PC-3 (cell line): ENCODE data around the gene JAZF1. TPM values are rescaled to one million over a fixed set of nuclear protein-coding genes. Genes with fewer than 3 reads are reported as not detected.
A peak's percentile ranks its signal among the peaks of the same experiment; 100 is the strongest.

Experiments
- ATAC-seq: fragments of 200-7000 bp; cut with Tn5 transposase; 2 replicates; pipeline ENCODE4 v1.9.1; 2020; ENCODE audit warnings: mild to moderate bottlenecking, moderate library complexity
- BruUV-seq: library from RNA; stranded (reverse); fragments of 400-500 nt; replicated peaks from 2 replicates; lab custom pipeline; 2021; lab: Mats Ljungman, UMichigan
- CTCF ChIA-PET: fragments of 300-600 bp; sonication (Branson Sonifier 250); formaldehyde crosslinking; loops from one replicate; lab custom pipeline; 2022; ENCODE audit warnings: antibody characterized with exemption; lab: Charles Lee
- POLR2A ChIA-PET: fragments of 300-600 bp; sonication (Branson Sonifier 250); formaldehyde crosslinking; loops from one replicate; lab custom pipeline; 2022; ENCODE audit warnings: antibody characterized with exemption; ENCODE audit not compliant: unreplicated experiment; lab: Charles Lee
- DNase-seq: peaks from one replicate; pipeline ENCODE4 v3.0.0-alpha.2; 2015
- H2AFZ ChIP-seq: fragments of 300-600 bp; sonication (generic); 2 replicates; pipeline ENCODE4 v1.6.0; 2016; ENCODE audit warnings: antibody characterized with exemption, low read length
- H3F3A ChIP-seq: fragments of 300-600 bp; sonication (generic); one replicate; pipeline ENCODE4 v1.6.0; 2017; ENCODE audit warnings: antibody characterized with exemption, low read length, control low read depth, mild to moderate bottlenecking; ENCODE audit not compliant: unreplicated experiment
- H3K27ac ChIP-seq: fragments of 300-600 bp; sonication (generic); 2 replicates; pipeline ENCODE4 v1.5.1; 2016; ENCODE audit warnings: mild to moderate bottlenecking, low read length
- H3K27me3 ChIP-seq: fragments of 300-600 bp; sonication (generic); 2 replicates; pipeline ENCODE4 v1.6.1; 2016; ENCODE audit warnings: low read length, mixed read lengths
- H3K36me3 ChIP-seq: fragments of 300-600 bp; sonication (generic); 2 replicates; pipeline ENCODE4 v1.6.1; 2016; ENCODE audit warnings: low read depth, mixed run types, low read length, mixed read lengths
- H3K4me1 ChIP-seq: fragments of 300-600 bp; sonication (generic); 2 replicates; pipeline ENCODE4 v1.5.1; 2016; ENCODE audit warnings: low read length; ENCODE audit not compliant: insufficient read depth
- H3K4me2 ChIP-seq: fragments of 300-600 bp; sonication (generic); 2 replicates; pipeline ENCODE4 v1.6.0; 2016; ENCODE audit warnings: low read length
- H3K4me3 ChIP-seq: fragments of 300-600 bp; sonication (generic); 2 replicates; pipeline ENCODE4 v1.5.1; 2016; ENCODE audit warnings: mild to moderate bottlenecking, low read length, mixed read lengths
- H3K79me2 ChIP-seq: fragments of 300-600 bp; sonication (generic); 2 replicates; pipeline ENCODE4 v1.6.1; 2017; ENCODE audit warnings: low read length, mixed read lengths
- H3K9ac ChIP-seq: fragments of 300-600 bp; sonication (generic); 2 replicates; pipeline ENCODE4 v1.6.0; 2016; ENCODE audit warnings: mild to moderate bottlenecking, low read length
- H3K9me2 ChIP-seq: fragments of 300-600 bp; sonication (generic); replicated peaks from 2 replicates; pipeline ENCODE4 v1.6.1; 2016; ENCODE audit warnings: mixed run types, low read length, mixed read lengths
- H3K9me3 ChIP-seq: fragments of 300-600 bp; sonication (generic); 2 replicates; pipeline ENCODE4 v1.6.1; 2016; ENCODE audit warnings: low read length, mixed read lengths
- H4K20me1 ChIP-seq: fragments of 300-600 bp; sonication (generic); 2 replicates; pipeline ENCODE4 v1.6.1; 2016; ENCODE audit warnings: low read length, mixed read lengths
- EZH2 ChIP-seq: fragments of 300-600 bp; sonication (generic); IDR thresholded peaks from one replicate; pipeline ENCODE4 v1.6.1; 2017; ENCODE audit warnings: antibody characterized with exemption, mild to moderate bottlenecking, low read length; ENCODE audit not compliant: unreplicated experiment
- EZH2phosphoT487 ChIP-seq: fragments of 300-600 bp; sonication (generic); IDR thresholded peaks from 2 replicates; pipeline ENCODE4 v1.6.1; 2018; ENCODE audit warnings: mild to moderate bottlenecking, antibody characterized with exemption, low read length, borderline replicate concordance
- intact Hi-C: fragments of 100-400 bp; cut with micrococcal nuclease; formaldehyde crosslinking; loops from 2 replicates; pipeline ENCODE4 v1.9.0; 2023
- total RNA-seq: library from RNA; depleted of rRNA; stranded (reverse); fragments of >200 nt; gene quantifications from 2 replicates; pipeline ENCODE4 v1.2.3, GENCODE V29; 2014
- TF ChIP-seq, protein P1 (sequence below): fragments of 300-600 bp; sonication (generic); conservative IDR thresholded peaks from 2 replicates; pipeline ENCODE4 v1.5.1; 2017; ENCODE audit warnings: antibody characterized with exemption, low read depth, mild to moderate bottlenecking, low read length

The JAZF1 gene
- total RNA-seq, 1 experiment from 2014 or later, result 2.3 TPM

DNA sequence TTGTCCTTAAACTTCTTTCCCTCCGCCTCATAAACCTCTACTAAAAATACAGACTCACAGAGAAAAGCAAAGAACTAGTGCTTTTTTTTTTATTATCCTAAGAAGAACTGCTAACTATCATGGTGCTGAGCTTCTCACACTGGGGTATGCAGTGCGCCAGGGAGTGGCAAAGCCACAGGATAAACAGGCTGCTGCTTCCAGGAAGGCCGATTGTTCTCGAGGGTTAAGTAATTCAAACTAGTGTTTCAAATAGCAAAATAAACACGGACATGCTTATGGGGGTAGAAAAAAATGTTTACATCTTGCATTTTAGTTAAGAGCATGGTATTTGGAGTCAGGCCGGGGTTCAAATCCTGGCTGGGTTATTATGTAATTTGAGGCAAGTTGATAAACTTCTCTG lies 283.6 kb downstream of the JAZF1 start:
- Histone ChIP-seq H2AFZ (no peak overlapping the region), H3K27me3 (no peaks in the 10 kb centered on the region), H3K4me3 (no peak overlapping the region), H3K9me3 (no peaks in the 10 kb centered on the region), H3K27ac (no peak overlapping the region), H4K20me1 (no peaks in the 10 kb centered on the region), H3K9me2 (no peaks in the 10 kb centered on the region), H3K4me2 (no peak overlapping the region), H3K36me3 (no peaks in the 10 kb centered on the region), H3K79me2 (no peaks in the 10 kb centered on the region), H3F3A (no peaks in the 10 kb centered on the region), H3K9ac (no peak overlapping the region), H3K4me1 (peaks cover 7% of the 10 kb centered on the region)
- peak; percentile 43; the same call in 1 of the 2 replicates for ATAC-seq
- DNase-seq, result no peak
- CTCF ChIA-PET, result no interaction called here
- POLR2A ChIA-PET, result interaction anchor here (0.6 kb wide), 1 partner anchor 12 kb away, joined by 3 read pairs; no protein-coding TSS in a partner anchor
- TF ChIP-seq EZH2, result no peak
- no peak for TF ChIP-seq EZH2phosphoT487
- TF ChIP-seq, protein P1, sequence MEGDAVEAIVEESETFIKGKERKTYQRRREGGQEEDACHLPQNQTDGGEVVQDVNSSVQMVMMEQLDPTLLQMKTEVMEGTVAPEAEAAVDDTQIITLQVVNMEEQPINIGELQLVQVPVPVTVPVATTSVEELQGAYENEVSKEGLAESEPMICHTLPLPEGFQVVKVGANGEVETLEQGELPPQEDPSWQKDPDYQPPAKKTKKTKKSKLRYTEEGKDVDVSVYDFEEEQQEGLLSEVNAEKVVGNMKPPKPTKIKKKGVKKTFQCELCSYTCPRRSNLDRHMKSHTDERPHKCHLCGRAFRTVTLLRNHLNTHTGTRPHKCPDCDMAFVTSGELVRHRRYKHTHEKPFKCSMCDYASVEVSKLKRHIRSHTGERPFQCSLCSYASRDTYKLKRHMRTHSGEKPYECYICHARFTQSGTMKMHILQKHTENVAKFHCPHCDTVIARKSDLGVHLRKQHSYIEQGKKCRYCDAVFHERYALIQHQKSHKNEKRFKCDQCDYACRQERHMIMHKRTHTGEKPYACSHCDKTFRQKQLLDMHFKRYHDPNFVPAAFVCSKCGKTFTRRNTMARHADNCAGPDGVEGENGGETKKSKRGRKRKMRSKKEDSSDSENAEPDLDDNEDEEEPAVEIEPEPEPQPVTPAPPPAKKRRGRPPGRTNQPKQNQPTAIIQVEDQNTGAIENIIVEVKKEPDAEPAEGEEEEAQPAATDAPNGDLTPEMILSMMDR, result no peak
- BruUV-seq, result no TSS peak
- intact Hi-C loops, result no loop called here

DNA sequence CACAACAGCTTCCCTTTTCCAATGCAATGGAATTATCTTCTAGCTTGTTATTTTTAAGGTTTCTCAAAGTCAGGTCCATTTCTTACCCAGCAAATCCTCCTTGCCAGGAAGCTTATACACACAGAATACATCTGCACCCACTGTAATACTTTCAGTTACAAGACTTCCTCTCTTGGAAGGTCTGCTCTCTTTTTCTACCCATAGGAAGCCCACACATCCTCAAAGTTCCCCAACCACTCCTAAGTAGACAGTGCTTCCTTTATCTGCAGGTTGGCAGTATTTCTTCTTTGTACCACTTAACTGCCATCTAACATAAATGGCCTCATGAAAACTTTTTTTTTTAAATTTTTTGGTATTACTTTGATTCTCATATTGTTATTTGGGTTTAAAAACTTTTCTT lies 285.0 kb downstream of the JAZF1 start:
- ATAC-seq (no peak), DNase-seq (no peak)
- intact Hi-C loops, result no loop called here
- no peak overlapping the region for H3K27ac ChIP-seq
- CTCF ChIA-PET, result no interaction called here
- no peak overlapping the region for H3K4me2 ChIP-seq
- no peaks in the 10 kb centered on the region for H3K36me3 ChIP-seq
- H3K9me3 ChIP-seq, result no peaks in the 10 kb centered on the region
- H3K27me3 ChIP-seq, result no peaks in the 10 kb centered on the region
- H3K4me3 ChIP-seq, result no peak overlapping the region
- no peaks in the 10 kb centered on the region for H3F3A ChIP-seq
- TF ChIP-seq EZH2phosphoT487 (no peak), EZH2 (no peak)
- TF ChIP-seq, protein P1, result no peak
- H2AFZ ChIP-seq, result no peak overlapping the region
- H3K9me2 ChIP-seq, result no peaks in the 10 kb centered on the region
- H3K4me1 ChIP-seq, result 0 out of 2 replicates have a peak, but pooled peaks cover 3% of the 10 kb centered on the region
- H4K20me1 ChIP-seq, result no peaks in the 10 kb centered on the region
- H3K79me2 ChIP-seq, result no peaks in the 10 kb centered on the region
- BruUV-seq, result no TSS peak
- POLR2A ChIA-PET, result no interaction called here
- no peak overlapping the region for H3K9ac ChIP-seq

DNA sequence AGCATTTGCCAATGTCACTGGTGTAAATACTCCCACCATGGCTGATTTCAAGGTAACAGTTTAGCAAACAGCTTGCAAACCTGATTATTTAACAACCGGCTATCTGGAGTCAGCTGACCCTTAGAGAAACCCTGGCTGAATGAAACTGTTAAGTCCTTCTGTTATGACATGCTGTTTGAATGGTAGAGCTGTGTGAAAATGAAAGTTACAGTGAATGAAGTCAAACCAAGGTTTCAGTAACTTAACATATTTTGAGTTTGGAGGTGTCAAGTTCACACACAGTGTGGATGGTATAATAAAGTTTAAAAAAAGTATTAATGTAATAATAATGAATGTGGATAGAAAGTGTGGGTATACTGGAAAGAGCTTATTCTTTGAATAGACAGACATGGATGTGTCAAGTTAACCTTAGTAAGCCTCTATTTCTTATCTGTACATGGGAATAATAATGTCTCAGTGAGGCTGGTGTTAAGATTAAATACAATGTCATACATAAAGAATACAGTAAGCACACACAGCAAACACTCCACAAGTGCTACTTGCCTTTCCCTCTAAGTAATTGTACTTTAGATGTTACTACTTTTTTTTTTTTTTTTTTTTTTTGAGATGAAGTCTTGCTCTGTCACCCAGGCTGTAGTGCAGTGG lies 290.3 kb downstream of the JAZF1 start:
- ATAC-seq (peak; percentile 18; the same call in 1 of the 2 replicates), DNase-seq (no peak)
- Histone ChIP-seq H3K27ac (peak overlapping the region; percentile 54), H3K4me3 (0 out of 2 replicates have a peak overlapping the region, but pooled peaks have one; percentile 27), H3K9me3 (no peaks in the 10 kb centered on the region), H3K27me3 (no peaks in the 10 kb centered on the region), H4K20me1 (no peaks in the 10 kb centered on the region), H3K9ac (no peak overlapping the region), H2AFZ (0 out of 2 replicates have a peak overlapping the region, but pooled peaks have one; percentile 46), H3K4me1 (peaks cover 14% of the 10 kb centered on the region), H3K4me2 (peak overlapping the region; percentile 69), H3K79me2 (no peaks in the 10 kb centered on the region), H3K36me3 (no peaks in the 10 kb centered on the region), H3F3A (no peaks in the 10 kb centered on the region), H3K9me2 (no peaks in the 10 kb centered on the region)
- intact Hi-C loops, result no loop called here
- ChIA-PET POLR2A (no interaction called here), CTCF (no interaction called here)
- TF ChIP-seq EZH2, result no peak
- TF ChIP-seq, protein P1, result no peak
- no peak for TF ChIP-seq EZH2phosphoT487
- no TSS peak for BruUV-seq
